ENCODE results near the gene AHDC1. TPM values are rescaled to one million over a fixed set of nuclear protein-coding genes. Genes with fewer than 3 reads are reported as not detected.

Gene AHDC1
- polyA plus RNA-seq, 1 donor = 93.6 TPM

GRCh38 chr1:27535386-27535785, 68.6 kb downstream of the AHDC1 start:
- DNase-seq (ENCODE audit: low read depth) = no peak

GRCh38 chr1:27531959-27532685, 71.8 kb downstream of the AHDC1 start:
- DNase-seq (ENCODE audit: low read depth) = no peak

DNA sequence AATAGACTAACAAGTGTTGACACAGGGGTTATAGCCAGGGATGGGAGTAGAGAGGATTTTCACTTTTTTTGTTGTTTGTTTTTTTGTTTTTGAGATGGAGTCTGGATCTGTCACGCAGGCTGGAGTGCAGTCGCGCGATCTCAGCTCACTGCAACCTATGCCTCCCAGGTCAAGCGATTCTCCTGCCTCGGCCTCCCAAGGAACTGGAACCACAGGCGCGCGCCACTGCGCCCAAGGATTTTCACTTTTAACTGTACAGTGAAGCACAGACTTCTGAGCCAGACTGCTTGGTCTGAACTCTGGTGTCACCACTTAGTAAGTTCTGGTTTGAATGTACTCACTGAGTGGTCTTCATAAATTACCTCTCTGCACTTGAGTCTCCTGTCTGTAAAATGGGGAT, 73.8 kb downstream of the AHDC1 start:
- no peak for DNase-seq (ENCODE audit: low read depth)

DNA sequence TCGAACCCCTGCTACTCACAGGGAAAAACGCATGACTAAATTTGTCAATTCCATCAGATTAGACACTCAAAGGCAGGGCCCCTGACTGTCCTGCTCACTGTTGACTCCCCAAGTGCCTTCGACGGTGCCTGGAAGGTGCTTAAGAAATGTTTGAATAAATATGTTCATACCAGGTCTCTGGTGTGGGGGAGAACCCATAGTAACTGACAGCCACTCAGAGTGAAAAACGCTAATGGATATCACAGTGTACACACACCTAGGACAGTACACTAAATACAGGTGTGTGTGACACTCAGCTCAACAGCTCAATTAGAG, 74.3 kb downstream of the AHDC1 start:
- no peak for DNase-seq (ENCODE audit: low read depth)

DNA sequence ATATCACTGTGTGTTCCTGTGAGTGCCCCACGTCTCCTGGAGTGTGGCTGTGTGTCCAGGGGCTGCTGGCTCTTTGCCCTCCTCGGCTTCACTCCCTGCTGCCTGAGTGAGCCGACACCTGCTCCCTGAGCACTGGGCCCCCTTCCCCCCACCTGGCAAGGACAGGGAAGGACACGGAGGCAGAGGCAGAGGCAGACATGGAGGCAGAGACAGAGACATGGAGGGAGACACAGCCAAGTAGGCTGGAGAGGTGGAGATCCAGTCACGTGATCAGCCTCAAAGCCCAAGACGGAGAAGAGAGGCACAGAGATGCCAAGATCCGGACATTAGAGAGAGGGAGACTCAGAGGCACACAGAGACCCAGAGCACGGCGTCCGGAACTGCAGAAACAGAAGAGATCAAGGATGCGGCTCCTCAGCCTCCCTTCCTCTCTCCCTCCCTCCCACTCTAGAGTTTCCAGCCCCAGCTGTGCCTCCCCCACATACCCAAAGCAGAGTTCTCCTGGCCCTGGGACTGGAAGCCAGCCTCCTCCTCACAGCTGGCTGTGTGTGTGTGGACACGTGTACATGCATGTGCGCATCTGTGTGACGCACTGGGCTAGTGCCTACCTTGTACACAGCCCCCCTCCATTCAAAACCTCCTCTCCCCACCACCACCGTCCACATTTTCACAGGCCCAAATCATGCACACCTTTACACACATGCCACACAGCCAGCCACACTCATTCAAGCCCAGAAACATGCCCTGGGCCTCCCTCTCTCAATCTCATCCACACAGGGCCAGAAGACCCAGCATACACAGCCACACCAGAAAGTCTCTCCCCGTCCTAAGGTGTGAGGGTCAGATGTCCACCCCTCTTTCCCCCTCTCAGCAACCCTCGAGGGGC, 74.9 kb downstream of the AHDC1 start:
- DNase-seq (ENCODE audit: low read depth) = peak; percentile 80

- no peak for DNase-seq (ENCODE audit: low read depth)
Measured at GRCh38 chr1:27527890-27528817, 75.8 kb downstream of the AHDC1 start.

- peak; percentile 84 for DNase-seq (ENCODE audit: low read depth)
Measured at GRCh38 chr1:27527223-27527889, 76.6 kb downstream of the AHDC1 start.

- DNase-seq (ENCODE audit: low read depth) = no peak
Measured at GRCh38 chr1:27526569-27527222, 77.2 kb downstream of the AHDC1 start.

GRCh38 chr1:27525296-27526272, 78.4 kb downstream of the AHDC1 start:
- DNase-seq (ENCODE audit: low read depth) = no peak

- DNase-seq (ENCODE audit: low read depth) = no peak
Measured at GRCh38 chr1:27523337-27524020, 80.5 kb downstream of the AHDC1 start.

GRCh38 chr1:27522432-27523336, 81.3 kb downstream of the AHDC1 start:
- DNase-seq (ENCODE audit: low read depth) = no peak

- no peak for DNase-seq (ENCODE audit: low read depth)
Measured at GRCh38 chr1:27521861-27522431, 82.0 kb downstream of the AHDC1 start.

GRCh38 chr1:27521336-27521831, 82.6 kb downstream of the AHDC1 start:
- no peak for DNase-seq (ENCODE audit: low read depth)

- no peak for DNase-seq (ENCODE audit: low read depth)
Measured at GRCh38 chr1:27520651-27521050, 83.3 kb downstream of the AHDC1 start.

GRCh38 chr1:27519331-27520258, 84.3 kb downstream of the AHDC1 start:
- no peak for DNase-seq (ENCODE audit: low read depth)

DNA sequence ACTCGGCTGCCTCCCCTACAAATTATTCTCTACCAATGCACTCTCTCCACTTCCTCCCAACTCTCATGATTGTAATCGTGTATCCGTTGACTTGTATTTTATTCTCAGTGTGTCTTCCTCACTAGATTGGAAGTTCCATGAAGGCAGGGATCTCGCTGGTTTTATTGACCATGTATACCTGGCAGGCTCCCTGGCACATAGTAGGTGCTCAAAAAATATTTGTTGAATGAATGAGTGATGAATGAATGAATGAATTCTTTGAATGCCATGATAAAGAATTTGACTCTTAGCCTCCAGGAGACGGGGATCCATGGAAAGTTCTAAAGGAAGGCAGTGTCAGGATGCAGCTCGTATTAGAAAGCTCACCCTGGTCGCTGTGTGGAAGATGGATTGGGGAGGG, 85.1 kb downstream of the AHDC1 start:
- DNase-seq (ENCODE audit: low read depth) = no peak

Measured in forelimb muscle (tissue), 1 donor.